ENCODE results near the gene SOD1. TPM values are rescaled to one million over a fixed set of nuclear protein-coding genes. Genes with fewer than 3 reads are reported as not detected.
"Not testable (repeated sequence)": the region's sequence is repeated elsewhere in the genome, so short reads cannot be mapped to it uniquely, and the experiment has no call there.

Gene SOD1
- total RNA-seq, 3 donors from 2014 or later (not counting 1 experiment from before 2014, with no cell fraction given), result 57.9 to 75.7 (median 64.8) TPM

GRCh38 chr21:31665397-31665796 is 5.9 kb downstream of the SOD1 start:
- peak overlapping the region; percentile 34 to 38 for H3K27ac Mint-ChIP-seq
- peaks cover 40% of the 10 kb centered on the region for H3K36me3 ChIP-seq (ENCODE audit: control insufficient read depth, insufficient read depth, low read length)
- ATAC-seq, result peak in 1 of 3 donors; percentile 29
- intact Hi-C loops (cut with micrococcal nuclease), result no loop called here
- WGBS (ENCODE audit: insufficient coverage), result 59% methylated on average over 8 of the region's 8 CpGs
- peaks cover 5% of the 10 kb centered on the region for H3K4me1 ChIP-seq (ENCODE audit: control insufficient read depth, insufficient read depth, low read length)
- DNase-seq, result peak in 1 of 2 donors; percentile 43
- no peak for TF ChIP-seq CTCF (IDR thresholded peaks at IDR 0.05)
- H3K9me3 Mint-ChIP-seq, result no peaks in the 10 kb centered on the region
- H3K36me3 Mint-ChIP-seq, result peaks cover 12% of the 10 kb centered on the region
- H3K27ac ChIP-seq (ENCODE audit: low read length), result no peak overlapping the region
- no peaks in the 10 kb centered on the region for H3K9me3 ChIP-seq (ENCODE audit: control insufficient read depth, insufficient read depth, low read length)
- no peaks in the 10 kb centered on the region for H3K27me3 ChIP-seq (ENCODE audit: control insufficient read depth, insufficient read depth, low read length)
- H3K4me3 ChIP-seq (ENCODE audit: low read length), result no peak overlapping the region
- no peak overlapping the region for H3K4me3 Mint-ChIP-seq
- peaks cover 33 to 39% of the 10 kb centered on the region in 2 donors for H3K4me1 Mint-ChIP-seq
- no peaks in the 10 kb centered on the region for H3K27me3 Mint-ChIP-seq (ENCODE audit: low read depth in 2 of 2)

DNA sequence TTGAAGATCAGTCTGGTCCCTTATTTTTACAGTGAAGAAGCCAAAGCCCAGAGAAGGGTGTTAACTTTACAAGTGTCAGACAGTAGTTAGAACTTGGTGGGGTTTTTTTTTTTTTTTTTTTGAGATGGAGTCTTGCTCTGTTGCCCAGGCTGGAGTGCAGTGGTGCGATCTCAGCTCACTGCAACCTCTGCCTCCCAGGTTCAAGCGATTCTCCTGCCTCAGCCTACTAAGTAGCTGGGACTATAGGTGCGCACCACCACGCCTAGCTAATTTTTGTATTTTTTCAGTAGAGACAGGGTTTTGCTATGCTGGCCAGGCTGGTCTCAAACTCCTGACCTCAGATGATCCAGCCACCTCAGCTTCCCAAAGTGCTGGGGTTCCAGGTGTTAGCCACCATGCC is 6.4 kb downstream of the SOD1 start:
- H3K9me3 Mint-ChIP-seq; H3K27me3 ChIP-seq (ENCODE audit: control insufficient read depth, insufficient read depth, low read length); DNase-seq; H3K27me3 Mint-ChIP-seq (ENCODE audit: low read depth in 2 of 2); H3K4me1 ChIP-seq (ENCODE audit: control insufficient read depth, insufficient read depth, low read length); H3K4me3 Mint-ChIP-seq; intact Hi-C loops (cut with micrococcal nuclease); H3K4me3 ChIP-seq (ENCODE audit: low read length); H3K27ac ChIP-seq (ENCODE audit: low read length); H3K9me3 ChIP-seq (ENCODE audit: control insufficient read depth, insufficient read depth, low read length); ATAC-seq: not testable (repeated sequence)
- H3K27ac Mint-ChIP-seq, result peak overlapping the region; percentile 34 to 38
- H3K36me3 ChIP-seq (ENCODE audit: control insufficient read depth, insufficient read depth, low read length), result peaks cover 43% of the 10 kb centered on the region
- WGBS (ENCODE audit: insufficient coverage), result 100% methylated on average over 4 of the region's 4 CpGs
- peaks cover 12% of the 10 kb centered on the region for H3K36me3 Mint-ChIP-seq
- peaks cover 28 to 34% of the 10 kb centered on the region in 2 donors for H3K4me1 Mint-ChIP-seq

DNA sequence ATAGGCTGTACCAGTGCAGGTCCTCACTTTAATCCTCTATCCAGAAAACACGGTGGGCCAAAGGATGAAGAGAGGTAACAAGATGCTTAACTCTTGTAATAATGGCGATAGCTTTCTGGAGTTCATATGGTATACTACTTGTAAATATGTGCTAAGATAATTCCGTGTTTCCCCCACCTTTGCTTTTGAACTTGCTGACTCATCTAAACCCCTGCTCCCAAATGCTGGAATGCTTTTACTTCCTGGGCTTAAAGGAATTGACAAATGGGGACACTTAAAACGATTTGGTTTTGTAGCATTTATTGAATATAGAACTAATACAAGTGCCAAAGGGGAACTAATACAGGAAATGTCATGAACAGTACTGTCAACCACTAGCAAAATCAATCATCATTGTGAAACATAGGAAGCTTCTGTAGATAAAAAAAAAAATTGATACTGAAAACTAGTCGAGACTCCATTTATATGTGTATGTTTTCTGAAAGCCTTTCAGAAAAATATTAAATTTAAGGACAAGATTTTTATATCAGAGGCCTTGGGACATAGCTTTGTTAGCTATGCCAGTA is 7.0 kb downstream of the SOD1 start:
- intact Hi-C loops (cut with micrococcal nuclease), result no loop called here
- TF ChIP-seq CTCF (IDR thresholded peaks at IDR 0.05), result no peak
- Histone ChIP-seq H3K4me3 (ENCODE audit: low read length) (no peak overlapping the region), H3K36me3 (ENCODE audit: control insufficient read depth, insufficient read depth, low read length) (peaks cover 43% of the 10 kb centered on the region), H3K9me3 (ENCODE audit: control insufficient read depth, insufficient read depth, low read length) (no peaks in the 10 kb centered on the region), H3K4me1 (ENCODE audit: control insufficient read depth, insufficient read depth, low read length) (peaks cover 3% of the 10 kb centered on the region), H3K27me3 (ENCODE audit: control insufficient read depth, insufficient read depth, low read length) (no peaks in the 10 kb centered on the region), H3K27ac (ENCODE audit: low read length) (no peak overlapping the region)
- Mint-ChIP-seq H3K27ac (peak overlapping the region; percentile 18 to 45), H3K4me3 (no peak overlapping the region), H3K9me3 (no peaks in the 10 kb centered on the region), H3K4me1 (peaks cover 24 to 28% of the 10 kb centered on the region in 2 donors), H3K27me3 (ENCODE audit: low read depth in 2 of 2) (no peaks in the 10 kb centered on the region), H3K36me3 (peaks cover 12% of the 10 kb centered on the region)
- ATAC-seq, result no peak
- 58% methylated on average over 3 of the region's 5 CpGs for WGBS (ENCODE audit: insufficient coverage)
- DNase-seq, result no peak

GRCh38 chr21:31667132-31667531 is 7.6 kb downstream of the SOD1 start:
- WGBS (ENCODE audit: insufficient coverage), result 83% methylated on average over 2 of the region's 5 CpGs
- no peak for ATAC-seq
- no peaks in the 10 kb centered on the region for H3K27me3 Mint-ChIP-seq (ENCODE audit: low read depth in 2 of 2)
- Histone ChIP-seq H3K27me3 (ENCODE audit: control insufficient read depth, insufficient read depth, low read length) (no peaks in the 10 kb centered on the region), H3K4me3 (ENCODE audit: low read length) (no peak overlapping the region), H3K4me1 (ENCODE audit: control insufficient read depth, insufficient read depth, low read length) (peaks cover 3% of the 10 kb centered on the region), H3K36me3 (ENCODE audit: control insufficient read depth, insufficient read depth, low read length) (peaks cover 49% of the 10 kb centered on the region), H3K9me3 (ENCODE audit: control insufficient read depth, insufficient read depth, low read length) (no peaks in the 10 kb centered on the region), H3K27ac (ENCODE audit: low read length) (no peak overlapping the region)
- no peak for DNase-seq
- peaks cover 12% of the 10 kb centered on the region for H3K36me3 Mint-ChIP-seq
- no peak overlapping the region for H3K4me3 Mint-ChIP-seq
- intact Hi-C loops (cut with micrococcal nuclease), result no loop called here
- no peak for TF ChIP-seq CTCF (IDR thresholded peaks at IDR 0.05)
- peak overlapping the region; percentile 18 to 45 for H3K27ac Mint-ChIP-seq
- no peaks in the 10 kb centered on the region for H3K9me3 Mint-ChIP-seq
- peaks cover 22 to 26% of the 10 kb centered on the region in 2 donors for H3K4me1 Mint-ChIP-seq
